DOHH2 (cell line): ENCODE data around the gene CCR9.

Source experiments
- EZH2phosphoT487 ChIP-seq: fragments of 200-600 bp; sonication (generic); IDR thresholded peaks from 2 replicates; pipeline ENCODE4 v1.6.1; 2017; ENCODE audit warnings: borderline replicate concordance, mild to moderate bottlenecking, antibody characterized with exemption, low read length, moderate library complexity, mixed read lengths
- TF ChIP-seq, protein P1 (sequence below): fragments of 200-600 bp; sonication (generic); IDR thresholded peaks from one replicate; pipeline ENCODE4 v1.5.1; 2014; ENCODE audit warnings: antibody characterized with exemption, mild to moderate bottlenecking, low read depth, low read length; ENCODE audit not compliant: poor library complexity, severe bottlenecking

DNA sequence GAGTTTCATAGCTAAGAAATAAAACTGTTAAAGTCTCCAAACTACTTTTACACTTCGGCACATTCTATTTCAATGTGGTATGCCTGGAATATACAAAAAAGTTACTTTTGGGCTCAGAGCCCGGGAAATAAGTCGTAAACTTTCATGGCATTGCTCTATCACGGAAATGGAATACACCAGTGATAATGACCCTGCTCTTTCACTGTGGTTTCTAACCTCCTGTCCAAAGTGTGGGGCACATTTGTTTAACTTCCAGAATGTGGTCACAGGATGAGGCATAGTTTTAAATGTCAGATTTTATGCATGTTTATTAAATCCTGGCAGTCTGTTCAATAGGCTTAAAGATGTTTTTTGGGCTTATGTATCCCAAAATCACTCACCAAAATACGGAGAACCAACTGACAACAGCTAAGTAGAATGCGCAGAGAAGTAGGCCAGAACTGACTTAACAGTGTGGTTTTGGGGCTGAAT lies 62.0 kb downstream of the CCR9 start:
- TF ChIP-seq, protein P1, sequence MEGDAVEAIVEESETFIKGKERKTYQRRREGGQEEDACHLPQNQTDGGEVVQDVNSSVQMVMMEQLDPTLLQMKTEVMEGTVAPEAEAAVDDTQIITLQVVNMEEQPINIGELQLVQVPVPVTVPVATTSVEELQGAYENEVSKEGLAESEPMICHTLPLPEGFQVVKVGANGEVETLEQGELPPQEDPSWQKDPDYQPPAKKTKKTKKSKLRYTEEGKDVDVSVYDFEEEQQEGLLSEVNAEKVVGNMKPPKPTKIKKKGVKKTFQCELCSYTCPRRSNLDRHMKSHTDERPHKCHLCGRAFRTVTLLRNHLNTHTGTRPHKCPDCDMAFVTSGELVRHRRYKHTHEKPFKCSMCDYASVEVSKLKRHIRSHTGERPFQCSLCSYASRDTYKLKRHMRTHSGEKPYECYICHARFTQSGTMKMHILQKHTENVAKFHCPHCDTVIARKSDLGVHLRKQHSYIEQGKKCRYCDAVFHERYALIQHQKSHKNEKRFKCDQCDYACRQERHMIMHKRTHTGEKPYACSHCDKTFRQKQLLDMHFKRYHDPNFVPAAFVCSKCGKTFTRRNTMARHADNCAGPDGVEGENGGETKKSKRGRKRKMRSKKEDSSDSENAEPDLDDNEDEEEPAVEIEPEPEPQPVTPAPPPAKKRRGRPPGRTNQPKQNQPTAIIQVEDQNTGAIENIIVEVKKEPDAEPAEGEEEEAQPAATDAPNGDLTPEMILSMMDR, result no peak
- no peak for TF ChIP-seq EZH2phosphoT487
